Medulla oblongata (tissue), 1 donor: ENCODE measurements around the gene EWSR1.

Experiments
- DNase-seq: peaks from one replicate; pipeline ENCODE4 v3.0.0-alpha.2; 2015; ENCODE audit errors: extremely low spot score

The EWSR1 gene

GRCh38 chr22:29306835-29307595 lies 38.9 kb downstream of the EWSR1 start:
- peak; percentile 78 for DNase-seq

GRCh38 chr22:29307596-29308147 lies 39.6 kb downstream of the EWSR1 start:
- no peak for DNase-seq

GRCh38 chr22:29308148-29308790 lies 40.2 kb downstream of the EWSR1 start:
- DNase-seq, result no peak

DNA sequence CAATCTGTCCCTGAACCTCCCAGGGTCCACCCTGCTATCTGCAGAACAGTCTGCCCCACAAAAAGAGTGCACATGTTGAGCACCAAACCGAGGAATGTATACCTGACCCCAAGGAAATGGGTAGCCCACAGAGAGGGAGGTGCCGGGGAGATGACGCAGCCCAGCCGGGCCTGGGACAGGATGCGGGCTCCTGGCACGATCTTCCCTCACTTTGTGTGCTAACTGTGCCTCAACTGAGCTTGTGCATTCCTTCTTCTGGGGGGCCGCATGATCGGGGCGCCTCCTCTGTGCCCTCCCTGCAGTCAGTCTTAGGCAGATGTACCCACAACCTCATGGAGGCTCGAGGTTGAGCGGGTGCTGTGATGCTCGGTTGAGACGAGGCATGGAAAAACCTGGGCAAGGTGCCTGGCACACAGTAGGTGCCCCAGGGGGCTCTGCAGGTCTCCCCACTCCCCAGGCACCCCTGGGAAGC lies 40.8 kb downstream of the EWSR1 start:
- DNase-seq, result no peak

GRCh38 chr22:29309332-29310064 lies 41.4 kb downstream of the EWSR1 start:
- DNase-seq, result no peak

DNA sequence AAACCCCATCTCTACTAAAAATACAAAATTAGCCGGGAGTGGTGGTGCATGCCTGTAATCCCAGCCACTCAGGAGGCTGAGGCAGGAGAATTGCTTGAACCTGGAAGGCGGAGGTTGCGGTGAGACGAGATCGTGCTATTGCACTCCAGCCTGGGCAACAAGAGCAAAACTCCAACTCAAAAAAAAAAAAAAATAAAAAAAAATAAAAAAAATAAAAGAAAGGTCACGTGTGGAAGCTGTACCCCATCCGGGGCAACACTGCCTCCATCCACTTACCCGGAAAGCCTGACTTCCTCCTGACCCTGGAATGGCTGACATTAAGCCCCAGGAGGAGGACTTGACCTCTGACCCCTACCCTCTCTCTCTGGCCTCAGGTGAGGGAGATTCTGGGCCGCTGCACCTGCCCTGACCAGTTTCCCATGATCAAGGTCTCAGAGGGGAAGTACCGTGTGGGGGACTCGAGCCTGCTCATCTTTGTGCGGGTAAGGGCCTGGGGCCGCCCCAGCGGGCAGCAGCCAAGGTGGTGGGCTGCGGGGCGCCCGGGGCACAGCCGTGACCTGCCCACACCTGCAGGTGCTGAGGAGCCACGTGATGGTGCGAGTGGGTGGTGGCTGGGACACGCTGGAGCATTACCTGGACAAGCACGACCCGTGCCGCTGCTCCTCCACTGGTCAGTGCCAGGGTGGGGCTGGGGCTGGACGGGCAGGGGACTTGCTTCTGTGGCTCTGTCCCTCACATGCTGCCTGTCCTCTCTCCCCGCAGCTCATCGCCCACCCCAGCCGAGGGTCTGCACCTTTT lies 42.2 kb downstream of the EWSR1 start:
- no peak for DNase-seq

GRCh38 chr22:29310863-29311339 lies 42.8 kb downstream of the EWSR1 start:
- peak; percentile 97 for DNase-seq

GRCh38 chr22:29311464-29312217 lies 43.6 kb downstream of the EWSR1 start:
- no peak for DNase-seq

DNA sequence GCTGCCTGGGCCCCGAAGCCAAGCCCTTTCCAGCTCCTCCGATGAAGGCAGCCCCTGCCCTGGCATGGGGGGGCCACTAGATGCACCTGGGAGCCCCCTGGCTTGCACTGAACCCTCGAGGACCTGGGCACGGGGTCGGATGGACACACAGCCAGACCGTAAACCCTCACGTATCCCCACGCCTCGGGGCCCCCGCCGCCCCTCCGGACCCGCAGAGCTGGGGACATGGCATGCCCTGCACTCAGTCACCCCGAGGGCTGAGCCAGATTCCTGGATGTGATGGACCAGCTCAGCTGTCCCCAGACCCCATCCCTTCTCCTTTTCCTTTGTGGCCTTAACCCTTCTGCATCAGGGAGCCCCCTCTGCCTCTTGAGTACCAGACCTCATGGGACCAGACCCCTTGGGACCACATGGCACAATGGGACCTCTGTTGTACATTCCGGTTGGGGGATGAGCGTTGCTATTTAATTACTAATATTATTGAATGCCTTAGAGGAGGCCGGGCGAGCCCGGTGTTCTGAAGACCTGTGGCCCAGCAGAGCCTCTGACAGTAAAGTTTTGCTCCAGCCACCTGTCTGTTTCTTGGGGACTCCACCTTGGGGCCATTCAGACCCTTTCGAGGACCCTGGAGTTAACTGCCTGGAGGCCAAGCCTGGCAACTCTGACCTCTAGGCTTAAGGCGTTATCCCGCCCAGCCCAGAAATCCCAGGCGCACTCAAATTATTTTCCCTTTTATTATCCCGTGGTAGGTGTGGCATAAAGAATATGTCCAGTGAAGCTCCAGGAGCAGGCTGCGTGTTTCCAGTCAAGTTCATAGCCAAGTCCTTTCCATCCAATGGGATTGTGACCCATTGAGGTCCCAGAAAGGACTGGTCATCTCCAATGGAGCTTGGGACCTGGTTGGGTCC lies 44.4 kb downstream of the EWSR1 start:
- no peak for DNase-seq

GRCh38 chr22:29313126-29313575 lies 45.1 kb downstream of the EWSR1 start:
- no peak for DNase-seq

GRCh38 chr22:29313576-29314466 lies 45.8 kb downstream of the EWSR1 start:
- DNase-seq, result no peak

- DNase-seq, result no peak
Measured at GRCh38 chr22:29314537-29315285, 46.6 kb downstream of the EWSR1 start.

DNA sequence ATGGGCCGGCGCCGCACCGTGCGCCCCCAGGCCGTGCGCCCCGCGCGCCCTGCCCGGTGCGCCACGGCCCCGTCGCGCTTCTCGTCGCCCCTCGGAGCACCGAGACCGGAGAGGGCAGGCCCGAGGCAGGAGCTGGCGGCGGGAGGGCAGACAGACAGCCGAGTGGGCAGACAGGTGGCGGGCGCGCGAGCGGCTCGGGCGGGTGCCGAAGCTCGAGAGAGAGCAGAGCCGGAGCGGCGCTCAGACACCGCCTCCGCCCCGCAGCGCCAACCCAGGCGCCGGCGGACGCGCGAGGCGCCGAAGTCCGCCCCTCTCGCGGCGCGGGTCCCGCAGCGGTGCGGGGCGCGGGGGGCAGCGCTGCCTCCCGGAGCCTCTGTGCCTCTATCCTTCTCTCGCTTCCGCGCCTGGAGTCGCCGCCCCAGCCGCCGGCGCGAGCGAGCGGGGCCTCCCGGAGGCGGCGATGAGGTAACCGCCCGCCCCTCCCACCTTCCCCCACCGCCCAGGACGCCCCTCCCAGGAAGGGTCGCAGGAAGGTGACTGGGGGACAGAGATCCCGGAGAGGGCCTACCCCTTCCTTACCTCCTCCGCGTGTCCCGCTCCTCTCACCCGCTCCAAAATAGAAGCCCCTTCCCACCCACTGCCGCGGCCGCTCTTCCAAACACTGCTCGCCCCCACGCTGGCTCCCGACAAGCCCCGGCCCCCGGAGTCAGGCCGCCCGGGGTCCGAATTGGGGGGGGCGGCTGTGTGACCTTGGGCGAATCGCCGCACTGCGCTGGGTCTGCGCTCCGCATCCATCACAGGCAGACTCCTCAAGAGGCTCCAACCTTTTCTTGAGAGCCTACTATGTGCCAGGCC lies 47.4 kb downstream of the EWSR1 start, which contains the start of gene RASL10A:
TSS of gene RASL10A (minus strand) at position 412 of the 855 bp plus-strand sequence. CDS start 451 bp downstream, outside the sequence.
- DNase-seq, result no peak

- DNase-seq, result no peak
Measured at GRCh38 chr22:29316141-29316828, 48.2 kb downstream of the EWSR1 start.

GRCh38 chr22:29317827-29318454 lies 49.9 kb downstream of the EWSR1 start:
- no peak for DNase-seq
